ENCODE data around the gene GALNT18.

- TF ChIP-seq BACH2 (CRISPR knock-in tag; IDR thresholded peaks at IDR 0.05; ENCODE audit: borderline replicate concordance) (no peak), ZC3H10 (CRISPR knock-in tag; IDR thresholded peaks at IDR 0.05) (no peak), PATZ1 (CRISPR knock-in tag; IDR thresholded peaks at IDR 0.05; ENCODE audit: borderline replicate concordance) (no peak), ZFP30 (CRISPR knock-in tag; IDR thresholded peaks at IDR 0.05) (no peak), ARNTL (CRISPR knock-in tag; IDR thresholded peaks at IDR 0.05; ENCODE audit: borderline replicate concordance, low read depth) (no peak), ZFP3 (CRISPR knock-in tag; IDR thresholded peaks at IDR 0.05) (no peak), ZNF8 (CRISPR knock-in tag; IDR thresholded peaks at IDR 0.05) (no peak), GLIS3 (CRISPR knock-in tag; IDR thresholded peaks at IDR 0.05) (no peak), CSDC2 (CRISPR knock-in tag; IDR thresholded peaks at IDR 0.05) (no peak), ZNF565 (CRISPR knock-in tag; conservative IDR thresholded peaks at IDR 0.05; ENCODE audit: low read depth) (no peak), ZNF70 (CRISPR knock-in tag; IDR thresholded peaks at IDR 0.05) (no peak), ISL1 (CRISPR knock-in tag; IDR thresholded peaks at IDR 0.05) (no peak)
These were observed at the start of gene GALNT18 for GRCh38 chr11:11621573-11622339.

All from SK-N-SH treated with all-trans-retinoic acid at 6 μM for 48 hours (cell line).